Kidney epithelial cell (primary cell): Measurements from ENCODE around the gene NACAD. TPM values are rescaled to one million over a fixed set of nuclear protein-coding genes. Genes with fewer than 3 reads are reported as not detected.

ENCODE experiments used
- DNase-seq: peaks from one replicate; pipeline ENCODE4 v3.0.0-alpha.2; 2010; ENCODE audit warnings: low read depth
- H3K27me3 ChIP-seq: 2 replicates; pipeline ENCODE4 v1.6.0; 2011; ENCODE audit warnings: low read length; ENCODE audit not compliant: control insufficient read depth, insufficient read depth
- H3K36me3 ChIP-seq: 2 replicates; pipeline ENCODE4 v1.5.1; 2011; ENCODE audit warnings: low read length; ENCODE audit not compliant: control insufficient read depth, insufficient read depth
- H3K4me3 ChIP-seq: 2 replicates; pipeline ENCODE4 v1.5.1; 2011; ENCODE audit warnings: low read depth, mild to moderate bottlenecking, control low read depth, low read length
- CTCF ChIP-seq: IDR thresholded peaks from 2 replicates; pipeline ENCODE4 v1.5.1; 2011; ENCODE audit warnings: mild to moderate bottlenecking, moderate library complexity, low read length, control low read depth, inconsistent platforms; ENCODE audit not compliant: insufficient read depth, poor library complexity, severe bottlenecking
- total RNA-seq: library from RNA; depleted of rRNA; stranded (reverse); fragments of >200 nt; gene quantifications from 2 replicates; pipeline ENCODE4 v1.2.3, GENCODE V29; 2015

Gene NACAD
- total RNA-seq, 1 donor from 2014 or later: 4.9 TPM

- DNase-seq: no peak
- Histone ChIP-seq H3K36me3 (no peaks in the 10 kb centered on the region), H3K27me3 (peaks cover 2% of the 10 kb centered on the region), H3K4me3 (no peak overlapping the region)
- TF ChIP-seq CTCF: no peak
Observed at GRCh38 chr7:45084901-45085618, 3.7 kb downstream of the NACAD start.

GRCh38 chr7:45084336-45084735 is 4.4 kb downstream of the NACAD start:
- H3K36me3 ChIP-seq: no peaks in the 10 kb centered on the region
- TF ChIP-seq CTCF: no peak
- DNase-seq: no peak
- no peak overlapping the region for H3K4me3 ChIP-seq
- no peaks in the 10 kb centered on the region for H3K27me3 ChIP-seq

- H3K27me3 ChIP-seq: no peaks in the 10 kb centered on the region
- no peak for DNase-seq
- no peak for TF ChIP-seq CTCF
- H3K36me3 ChIP-seq: no peaks in the 10 kb centered on the region
- H3K4me3 ChIP-seq: no peak overlapping the region
Observed at GRCh38 chr7:45082831-45083331, 5.9 kb downstream of the NACAD start.

GRCh38 chr7:45082031-45082830 is 6.5 kb downstream of the NACAD start:
- no peaks in the 10 kb centered on the region for H3K36me3 ChIP-seq
- no peak for TF ChIP-seq CTCF
- H3K4me3 ChIP-seq: no peak overlapping the region
- DNase-seq: no peak
- no peaks in the 10 kb centered on the region for H3K27me3 ChIP-seq

- Histone ChIP-seq H3K4me3 (no peak overlapping the region), H3K36me3 (no peaks in the 10 kb centered on the region), H3K27me3 (no peaks in the 10 kb centered on the region)
- TF ChIP-seq CTCF: no peak
- no peak for DNase-seq
Observed at GRCh38 chr7:45081670-45081974, 7.1 kb downstream of the NACAD start.
